HG03066 (cell line): ENCODE data around the gene ARL8B.
"Not testable (repeated sequence)": the region's sequence is repeated elsewhere in the genome, so short reads cannot be mapped to it uniquely, and the experiment has no call there.

Experiments
- ATAC-seq: cut with Tn5 transposase; IDR thresholded peaks from one replicate; pipeline ENCODE4 v1.9.1; 2021; ENCODE audit warnings: low read depth; ENCODE audit not compliant: unreplicated experiment

ARL8B gene

DNA sequence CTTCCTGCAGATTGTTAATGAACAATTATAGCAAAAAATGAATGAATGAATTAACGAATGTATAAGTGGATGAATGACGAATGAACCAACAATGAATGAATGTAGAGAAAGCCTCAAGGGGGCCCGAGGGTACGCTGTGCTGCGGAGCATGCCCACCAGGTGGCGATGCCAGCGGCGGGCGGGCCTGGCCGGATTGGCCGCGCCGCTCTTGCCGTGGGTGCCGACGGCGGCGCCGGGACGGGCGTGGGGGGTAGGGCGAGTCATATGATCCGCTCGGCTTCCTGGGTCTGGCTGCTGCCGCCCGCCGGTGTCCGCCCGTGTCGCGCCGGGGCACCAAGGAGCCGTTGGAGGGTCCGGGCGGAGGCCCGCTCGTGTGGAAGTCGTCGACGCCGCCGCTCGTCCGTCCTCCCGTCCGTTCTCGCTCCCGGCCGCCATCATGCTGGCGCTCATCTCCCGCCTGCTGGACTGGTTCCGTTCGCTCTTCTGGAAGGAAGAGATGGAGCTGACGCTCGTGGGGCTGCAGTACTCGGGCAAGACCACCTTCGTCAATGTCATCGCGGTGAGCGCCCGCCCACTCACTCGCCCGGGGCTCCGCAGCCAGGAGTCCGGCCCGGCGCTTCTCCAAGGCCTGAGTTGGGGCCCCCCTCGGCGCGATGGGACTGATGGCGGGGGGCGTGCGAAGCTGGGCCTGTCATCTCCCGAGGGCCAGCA, at the start of gene ARL8B:
TSS of gene ARL8B (plus strand) at position 263 of the 711 bp plus-strand sequence. CDS start at position 437, 174 bp downstream.
- peak; percentile 96 for ATAC-seq

GRCh38 chr3:5073374-5074085, 48.6 kb upstream of the ARL8B start:
- no peak for ATAC-seq

DNA sequence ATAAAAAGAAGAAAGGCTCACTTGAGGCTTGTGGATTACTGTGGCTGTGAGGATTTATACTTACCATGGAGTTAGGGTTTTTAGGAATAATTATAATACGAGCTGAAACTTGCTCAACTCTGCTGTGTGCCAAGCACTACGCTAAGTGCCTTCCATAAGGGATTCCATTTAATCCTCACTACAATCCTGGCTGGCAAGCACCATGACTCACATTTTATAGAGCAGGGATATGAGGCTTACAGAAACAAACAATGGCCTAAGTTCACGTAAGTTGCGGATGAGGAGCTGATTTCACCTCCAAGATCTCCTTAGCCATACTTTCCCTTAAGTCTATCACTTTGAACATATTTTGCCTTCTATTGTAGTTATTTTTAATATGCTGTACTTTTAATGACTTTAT, 43.9 kb upstream of the ARL8B start:
- no peak for ATAC-seq

- no peak for ATAC-seq
Measured at GRCh38 chr3:5079761-5080160, 42.3 kb upstream of the ARL8B start.

- ATAC-seq: no peak
Measured at GRCh38 chr3:5080779-5081550, 41.1 kb upstream of the ARL8B start.

DNA sequence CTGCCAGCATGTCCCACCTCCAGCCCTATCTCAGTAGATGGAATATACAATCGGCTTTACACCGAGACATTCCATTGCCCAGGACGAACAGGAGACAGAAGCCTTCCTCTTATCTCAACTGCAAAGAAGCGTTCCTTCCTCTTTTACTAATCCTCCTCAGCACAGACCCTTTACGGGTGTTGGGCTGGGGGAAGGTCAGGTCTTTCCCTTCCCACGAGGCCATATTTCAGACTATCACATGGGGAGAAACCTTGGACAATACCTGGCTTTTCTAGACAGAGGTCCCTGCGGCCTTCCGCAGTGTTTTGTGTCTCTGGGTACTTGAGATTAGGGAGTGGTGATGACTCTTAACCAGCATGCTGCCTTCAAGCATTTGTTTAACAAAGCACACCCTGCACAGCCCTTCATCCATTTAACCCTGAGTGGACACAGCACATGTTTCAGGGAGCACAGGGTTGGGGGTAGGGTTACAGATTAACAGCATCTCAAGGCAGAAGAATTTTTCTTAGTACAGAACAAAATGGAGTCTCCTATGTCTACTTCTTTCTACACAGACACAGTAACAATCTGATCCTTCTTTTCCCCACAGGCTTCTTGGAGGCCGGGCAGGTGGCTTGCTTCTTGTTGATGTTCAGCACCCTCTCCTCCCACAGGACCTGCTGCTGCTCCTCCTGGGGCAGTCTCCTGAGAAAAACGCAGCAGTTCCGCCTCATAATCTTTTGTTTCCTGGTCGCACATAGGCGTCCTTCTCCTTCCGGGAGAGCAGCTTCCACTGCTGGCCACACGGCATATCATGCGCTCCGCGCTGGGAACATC, 39.9 kb upstream of the ARL8B start:
- not testable (repeated sequence) for ATAC-seq

GRCh38 chr3:5082789-5083115, 39.3 kb upstream of the ARL8B start:
- ATAC-seq: no peak

DNA sequence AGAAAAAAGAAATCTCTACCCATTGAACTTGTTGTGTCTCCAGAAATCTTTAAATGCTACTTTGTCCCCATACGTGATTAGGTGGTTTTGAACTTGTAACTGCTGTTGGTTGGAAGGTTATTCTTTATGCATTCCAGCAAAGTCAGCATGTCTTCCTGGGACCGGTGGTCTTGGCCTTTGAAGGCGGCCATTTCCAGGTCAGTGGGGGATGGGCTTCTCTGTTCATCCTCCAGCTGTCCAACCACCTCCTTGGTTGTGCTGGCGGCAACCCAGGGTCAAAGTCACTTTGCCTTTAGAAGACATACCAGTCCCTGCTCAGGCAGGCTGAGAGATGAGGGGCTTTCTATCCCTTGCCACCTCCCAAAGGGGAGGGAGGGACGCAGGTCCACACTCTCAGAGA, 37.9 kb upstream of the ARL8B start:
- no peak for ATAC-seq

DNA sequence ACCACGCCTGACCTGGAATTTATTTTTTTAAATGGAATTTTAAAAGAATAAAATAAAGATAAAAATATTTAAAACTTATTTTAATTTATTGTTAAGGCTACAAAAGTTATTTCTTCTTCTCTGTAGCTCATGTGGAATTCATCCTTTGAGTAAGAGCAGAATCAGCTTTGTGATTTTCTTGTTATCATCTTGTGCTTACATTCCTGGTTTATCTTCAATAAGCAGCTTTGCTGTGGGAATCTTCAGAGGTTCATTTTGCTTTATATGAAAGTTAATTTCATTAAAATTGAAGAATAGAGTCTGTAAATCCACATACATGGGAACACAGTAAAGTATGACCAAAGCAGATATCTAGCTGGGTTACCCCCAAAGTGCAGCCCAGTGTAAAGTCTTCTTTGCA, 35.4 kb upstream of the ARL8B start:
- ATAC-seq: no peak

DNA sequence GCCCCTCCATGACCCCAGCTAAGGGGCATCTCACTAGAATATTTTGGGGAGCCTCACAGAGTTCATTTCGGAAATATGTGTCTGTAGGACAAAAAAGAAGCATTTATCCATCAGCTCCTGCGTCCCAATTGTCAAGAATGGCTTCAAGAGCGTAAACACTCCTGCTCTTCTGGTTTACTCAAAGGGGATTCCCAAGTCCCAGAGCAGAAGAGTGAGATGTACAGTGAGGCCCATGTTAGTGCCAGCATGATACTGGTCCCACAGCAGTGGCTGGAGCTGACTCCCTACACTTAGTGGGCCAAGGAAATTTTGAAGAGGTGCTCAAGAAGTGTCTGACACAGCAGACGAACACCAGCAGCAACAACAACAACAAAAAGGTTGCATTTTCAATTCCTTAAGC, 34.9 kb upstream of the ARL8B start:
- no peak for ATAC-seq

GRCh38 chr3:5090197-5090596, 31.9 kb upstream of the ARL8B start:
- no peak for ATAC-seq

GRCh38 chr3:5092018-5092417, 30.1 kb upstream of the ARL8B start:
- ATAC-seq: no peak

DNA sequence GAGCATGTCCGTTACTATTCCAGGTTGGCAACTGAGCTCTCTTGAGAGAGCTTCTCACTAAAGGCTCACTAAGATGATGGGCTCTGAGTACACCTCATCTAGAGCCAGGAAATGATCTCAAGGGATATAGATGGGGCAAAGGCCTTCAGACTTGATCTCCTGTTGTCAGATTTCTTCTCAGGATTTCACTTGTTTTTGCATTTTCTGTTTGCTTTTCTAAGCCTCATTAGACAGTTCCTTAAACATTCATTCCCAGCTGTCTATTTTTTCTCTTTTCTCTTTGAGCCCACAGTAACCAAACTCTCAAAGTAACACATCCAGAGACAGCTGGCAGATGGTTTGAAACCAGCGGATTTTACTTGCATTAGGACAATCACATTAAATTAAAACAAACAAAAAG, 28.4 kb upstream of the ARL8B start:
- no peak for ATAC-seq

DNA sequence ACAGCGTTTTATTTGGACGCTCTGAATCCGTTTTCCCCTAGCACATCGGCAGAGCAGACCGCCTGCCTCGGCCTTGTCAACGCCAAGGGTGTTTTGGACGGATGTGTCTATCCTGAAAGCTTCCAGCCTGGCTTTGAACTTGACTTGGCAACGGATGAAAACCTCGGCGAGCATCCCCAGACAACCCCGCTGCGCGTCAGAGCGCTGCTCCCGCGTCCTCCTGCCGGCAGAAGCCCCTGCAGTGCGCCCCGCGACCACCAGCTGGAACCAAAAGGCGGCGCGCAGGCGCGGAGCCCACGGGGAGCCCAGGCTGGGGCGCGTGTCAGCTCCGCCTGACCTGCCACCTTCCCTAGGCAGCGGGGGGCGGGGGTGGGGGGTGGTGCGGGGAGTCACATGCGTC, 26.2 kb upstream of the ARL8B start:
- no peak for ATAC-seq

GRCh38 chr3:5096336-5097008, 25.6 kb upstream of the ARL8B start:
- ATAC-seq: no peak

GRCh38 chr3:5098346-5098745, 23.7 kb upstream of the ARL8B start:
- ATAC-seq: no peak

DNA sequence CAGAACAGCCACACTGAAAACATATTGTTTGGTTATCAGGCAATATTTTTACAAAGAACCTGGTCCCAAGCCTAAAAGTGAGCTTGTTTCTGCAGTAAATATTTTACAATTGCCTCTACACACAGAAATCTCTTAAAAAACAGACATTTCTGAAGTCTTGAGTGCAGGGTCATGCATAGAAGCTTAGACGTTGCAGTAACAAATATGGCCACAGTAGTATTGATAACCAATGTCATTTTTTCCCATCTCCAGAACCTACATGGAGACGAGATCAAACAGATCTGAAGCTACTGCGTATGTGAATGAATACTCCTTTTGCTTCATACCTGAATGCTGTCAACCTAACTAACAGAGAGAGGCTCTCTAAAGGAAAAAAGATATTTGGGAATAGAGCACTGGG, 19.6 kb upstream of the ARL8B start:
- ATAC-seq: no peak

DNA sequence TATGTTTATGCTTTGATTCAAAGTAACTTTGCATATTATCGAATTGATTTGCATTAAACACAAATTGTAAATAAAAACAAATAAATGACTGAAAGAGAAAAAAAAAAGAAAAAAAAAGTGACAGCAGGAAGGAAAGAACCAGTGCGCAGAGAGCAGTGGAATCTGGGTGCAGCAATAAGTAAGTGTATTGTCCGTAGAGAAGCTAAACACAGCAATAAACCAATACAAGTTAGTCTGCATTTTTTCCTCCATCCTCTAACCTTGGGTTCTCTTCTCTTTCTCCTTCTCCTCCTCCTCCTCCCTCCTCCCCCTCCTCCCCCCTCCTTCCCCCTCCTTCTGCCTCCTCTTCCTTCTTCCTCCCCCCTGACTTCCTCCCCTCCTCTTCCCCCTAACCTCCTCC, 18.3 kb upstream of the ARL8B start:
- ATAC-seq: no peak

DNA sequence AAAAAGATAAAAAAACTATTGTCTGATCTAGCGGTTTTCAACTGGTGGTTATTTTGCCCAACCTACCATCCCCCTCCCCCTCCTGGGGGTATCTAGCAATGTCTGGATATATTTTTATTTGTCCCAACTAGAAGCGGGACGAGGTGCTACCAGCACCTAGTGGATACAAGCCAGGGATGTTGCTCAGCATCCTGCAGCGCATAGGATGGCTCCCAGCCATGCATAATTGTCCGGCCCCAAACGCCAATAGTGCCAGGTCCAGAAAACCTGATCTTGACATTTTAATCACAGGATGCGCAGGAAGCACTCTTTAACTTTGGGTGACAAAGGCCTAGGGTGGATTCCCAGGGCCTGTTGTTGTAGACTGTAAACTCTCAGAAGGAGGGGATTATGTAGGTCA, 17.0 kb upstream of the ARL8B start:
- ATAC-seq: no peak

DNA sequence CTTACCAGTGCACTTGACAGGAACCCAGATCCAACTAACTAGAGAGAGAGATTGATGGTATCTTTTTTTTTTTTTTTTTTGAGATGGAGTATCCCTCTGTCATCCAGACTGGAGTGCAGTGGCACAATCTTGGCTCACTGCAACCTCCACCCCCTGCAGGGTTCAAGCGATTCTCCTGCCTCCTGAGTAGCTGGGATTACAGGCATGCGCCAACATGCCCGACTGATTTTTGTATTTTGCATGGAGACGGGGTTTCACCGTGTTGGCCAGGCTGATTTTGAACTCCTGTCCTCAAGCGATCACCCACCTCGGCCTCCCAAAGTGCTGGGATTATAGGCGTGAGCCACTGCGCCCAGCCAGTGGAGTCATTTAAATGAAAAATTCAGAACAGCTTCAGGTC, 15.7 kb upstream of the ARL8B start:
- ATAC-seq: not testable (repeated sequence)
